Germinal center (tissue), 1 donor: ENCODE measurements around the gene EEF1AKMT1.
"Not testable (repeated sequence)": the region's sequence is repeated elsewhere in the genome, so short reads cannot be mapped to it uniquely, and the experiment has no call there.

Experiments used
- DNase-seq: peaks from one replicate; pipeline ENCODE4 v3.0.0; 2012; ENCODE audit warnings: mixed read lengths, low spot score

EEF1AKMT1 gene

GRCh38 chr13:20696073-20696472 lies 77.7 kb downstream of the EEF1AKMT1 start:
- no peak for DNase-seq

- no peak for DNase-seq
Observed at GRCh38 chr13:20691616-20692015, 82.1 kb downstream of the EEF1AKMT1 start.

GRCh38 chr13:20689291-20689690 lies 84.5 kb downstream of the EEF1AKMT1 start:
- no peak for DNase-seq

DNA sequence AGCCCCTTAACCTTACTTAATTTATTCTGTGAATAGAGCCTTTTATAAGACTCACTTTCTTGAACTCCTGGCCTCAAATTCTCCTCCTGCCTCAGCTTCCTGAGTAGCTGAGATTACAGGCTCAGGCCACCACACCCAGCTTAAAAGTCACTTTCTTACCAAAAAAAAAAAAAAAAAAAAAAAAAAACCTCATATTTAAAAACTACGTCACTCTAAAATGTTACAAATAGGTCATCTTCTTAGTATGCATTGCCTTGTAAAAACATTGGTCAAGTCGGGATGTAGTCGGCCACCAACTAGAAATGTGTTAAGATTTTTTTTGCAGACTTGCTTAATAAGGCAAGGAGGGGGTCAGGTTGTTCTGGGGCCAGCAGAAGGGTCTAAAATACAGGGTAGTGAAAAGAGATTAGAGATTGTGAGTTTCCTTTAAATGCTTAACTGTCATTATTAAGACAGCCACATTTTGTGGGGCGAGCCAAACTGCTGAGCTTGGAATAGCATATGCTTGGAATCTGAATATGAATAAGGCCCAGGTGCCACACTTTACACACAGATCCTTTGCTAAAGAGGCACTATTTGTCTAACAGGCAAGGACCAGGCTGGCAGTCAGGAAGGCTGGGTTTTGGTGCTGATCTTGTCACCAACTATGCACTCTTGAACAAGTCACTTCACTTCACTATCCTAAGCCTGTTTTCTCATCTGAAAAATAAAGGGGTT lies 86.7 kb downstream of the EEF1AKMT1 start:
- DNase-seq, result no peak

GRCh38 chr13:20686167-20686566 lies 87.6 kb downstream of the EEF1AKMT1 start:
- DNase-seq, result no peak

- DNase-seq, result no peak
Observed at GRCh38 chr13:20685092-20685491, 88.7 kb downstream of the EEF1AKMT1 start.

GRCh38 chr13:20684546-20684945 lies 89.2 kb downstream of the EEF1AKMT1 start:
- no peak for DNase-seq

- no peak for DNase-seq
Observed at GRCh38 chr13:20684041-20684440, 89.7 kb downstream of the EEF1AKMT1 start.

DNA sequence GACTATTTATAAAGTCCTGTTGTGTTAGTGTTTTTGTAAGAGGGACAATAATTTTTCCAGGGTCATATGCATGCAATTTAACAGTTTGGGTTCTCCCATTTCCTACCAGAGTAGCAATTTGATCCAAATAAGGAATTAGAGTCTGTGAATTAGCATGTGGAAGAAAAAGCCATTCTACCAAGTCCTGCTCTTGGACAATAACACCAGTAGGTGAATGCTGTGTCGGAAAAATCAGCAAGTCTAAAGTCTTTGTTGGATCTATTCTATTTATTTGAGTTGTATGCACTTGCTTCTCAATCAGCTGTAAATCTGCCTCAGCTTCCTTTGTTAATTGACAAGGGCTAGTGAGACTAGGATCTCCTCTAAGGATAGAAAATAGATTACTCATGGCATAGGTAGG lies 91.7 kb downstream of the EEF1AKMT1 start:
- DNase-seq, result no peak

- DNase-seq, result not testable (repeated sequence)
Observed at GRCh38 chr13:20681481-20681880, 92.3 kb downstream of the EEF1AKMT1 start.

- DNase-seq, result no peak
Observed at GRCh38 chr13:20680416-20681080, 93.2 kb downstream of the EEF1AKMT1 start.

DNA sequence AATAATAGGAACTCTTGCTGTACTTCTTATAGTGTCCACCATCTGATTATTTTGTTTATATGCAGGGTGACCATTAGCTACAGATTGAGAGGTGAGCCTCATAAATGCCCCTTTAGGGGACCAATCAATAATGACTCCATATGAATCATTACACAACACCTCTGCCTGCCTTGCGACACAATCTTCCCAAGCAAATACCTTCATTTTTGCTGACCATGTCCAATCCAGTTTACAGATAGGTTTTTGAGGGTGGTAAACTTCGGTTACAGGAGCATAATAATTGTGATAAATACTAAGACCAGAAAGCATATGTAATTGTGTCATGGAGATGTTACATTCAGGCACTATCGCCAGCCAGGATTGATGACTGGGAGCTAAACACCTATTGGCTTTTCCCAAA lies 93.9 kb downstream of the EEF1AKMT1 start:
- no peak for DNase-seq
